AG09309 (cell line): ENCODE data around the gene SLC26A1.

Experiments
- DNase-seq: peaks from one replicate; pipeline ENCODE4 v3.0.0-alpha.2; 2010; ENCODE audit warnings: low read depth
- H3K4me3 ChIP-seq: 2 replicates; pipeline ENCODE4 v1.5.1; 2011; ENCODE audit warnings: mild to moderate bottlenecking, low read depth, low read length, moderate library complexity; ENCODE audit not compliant: control insufficient read depth
- TF ChIP-seq, protein P1 (sequence below): IDR thresholded peaks from 2 replicates; pipeline ENCODE4 v1.5.1; 2011; ENCODE audit warnings: mild to moderate bottlenecking, low read depth, low read length, inconsistent platforms; ENCODE audit not compliant: insufficient read depth, control insufficient read depth; ENCODE audit errors: missing control alignments

Gene SLC26A1

DNA sequence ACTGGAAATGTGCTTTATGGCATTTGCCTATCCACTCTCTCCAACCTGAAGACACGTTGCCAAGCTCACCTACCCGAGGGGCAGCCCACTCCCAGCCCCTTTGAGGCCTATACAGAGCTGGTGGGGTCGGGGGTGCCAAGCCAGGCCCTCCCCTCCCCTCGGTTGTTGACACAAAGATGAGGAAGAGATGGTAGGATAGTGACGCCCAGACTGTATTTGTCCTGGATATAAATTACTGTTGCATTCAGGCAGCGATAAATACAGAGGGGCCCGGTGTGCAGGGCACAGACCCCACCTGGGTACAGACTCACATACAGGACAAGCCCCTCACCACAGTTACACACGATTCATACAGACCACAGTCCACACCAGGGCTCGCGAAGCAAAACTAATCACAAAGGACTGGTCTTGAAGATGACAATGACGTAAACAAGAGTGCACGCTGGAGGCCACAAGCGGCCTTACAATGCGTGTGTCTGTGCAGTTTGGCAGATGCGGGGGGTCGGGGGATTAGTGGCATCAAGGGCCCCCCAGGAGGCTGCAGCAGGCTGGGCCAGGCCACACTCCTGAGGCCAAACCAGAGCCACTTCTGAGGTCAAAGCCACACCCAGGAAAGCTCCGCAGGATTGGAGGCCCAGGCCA is 34.4 kb downstream of the SLC26A1 start:
- DNase-seq = no peak
- H3K4me3 ChIP-seq = no peak overlapping the region
- TF ChIP-seq, protein P1, sequence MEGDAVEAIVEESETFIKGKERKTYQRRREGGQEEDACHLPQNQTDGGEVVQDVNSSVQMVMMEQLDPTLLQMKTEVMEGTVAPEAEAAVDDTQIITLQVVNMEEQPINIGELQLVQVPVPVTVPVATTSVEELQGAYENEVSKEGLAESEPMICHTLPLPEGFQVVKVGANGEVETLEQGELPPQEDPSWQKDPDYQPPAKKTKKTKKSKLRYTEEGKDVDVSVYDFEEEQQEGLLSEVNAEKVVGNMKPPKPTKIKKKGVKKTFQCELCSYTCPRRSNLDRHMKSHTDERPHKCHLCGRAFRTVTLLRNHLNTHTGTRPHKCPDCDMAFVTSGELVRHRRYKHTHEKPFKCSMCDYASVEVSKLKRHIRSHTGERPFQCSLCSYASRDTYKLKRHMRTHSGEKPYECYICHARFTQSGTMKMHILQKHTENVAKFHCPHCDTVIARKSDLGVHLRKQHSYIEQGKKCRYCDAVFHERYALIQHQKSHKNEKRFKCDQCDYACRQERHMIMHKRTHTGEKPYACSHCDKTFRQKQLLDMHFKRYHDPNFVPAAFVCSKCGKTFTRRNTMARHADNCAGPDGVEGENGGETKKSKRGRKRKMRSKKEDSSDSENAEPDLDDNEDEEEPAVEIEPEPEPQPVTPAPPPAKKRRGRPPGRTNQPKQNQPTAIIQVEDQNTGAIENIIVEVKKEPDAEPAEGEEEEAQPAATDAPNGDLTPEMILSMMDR = no peak

DNA sequence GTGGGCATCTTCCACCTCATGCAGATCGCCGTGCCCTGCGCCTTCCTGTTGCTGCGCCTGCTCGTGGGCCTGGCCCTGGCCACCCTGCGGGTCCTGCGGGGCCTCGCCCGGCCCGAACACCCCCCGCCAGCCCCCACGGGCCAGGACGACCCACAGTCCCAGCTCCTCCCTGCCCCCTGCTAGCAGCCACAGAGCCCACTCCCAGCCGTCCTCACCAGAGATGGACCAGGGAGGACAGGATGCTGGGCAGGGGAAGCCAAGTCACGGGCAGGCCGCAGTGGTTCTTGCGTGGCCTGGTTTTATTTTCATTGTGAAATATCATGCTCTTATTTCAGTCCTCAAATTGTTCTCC is 34.9 kb downstream of the SLC26A1 start:
- no peak overlapping the region for H3K4me3 ChIP-seq
- TF ChIP-seq, protein P1 = no peak
- DNase-seq = no peak

DNA sequence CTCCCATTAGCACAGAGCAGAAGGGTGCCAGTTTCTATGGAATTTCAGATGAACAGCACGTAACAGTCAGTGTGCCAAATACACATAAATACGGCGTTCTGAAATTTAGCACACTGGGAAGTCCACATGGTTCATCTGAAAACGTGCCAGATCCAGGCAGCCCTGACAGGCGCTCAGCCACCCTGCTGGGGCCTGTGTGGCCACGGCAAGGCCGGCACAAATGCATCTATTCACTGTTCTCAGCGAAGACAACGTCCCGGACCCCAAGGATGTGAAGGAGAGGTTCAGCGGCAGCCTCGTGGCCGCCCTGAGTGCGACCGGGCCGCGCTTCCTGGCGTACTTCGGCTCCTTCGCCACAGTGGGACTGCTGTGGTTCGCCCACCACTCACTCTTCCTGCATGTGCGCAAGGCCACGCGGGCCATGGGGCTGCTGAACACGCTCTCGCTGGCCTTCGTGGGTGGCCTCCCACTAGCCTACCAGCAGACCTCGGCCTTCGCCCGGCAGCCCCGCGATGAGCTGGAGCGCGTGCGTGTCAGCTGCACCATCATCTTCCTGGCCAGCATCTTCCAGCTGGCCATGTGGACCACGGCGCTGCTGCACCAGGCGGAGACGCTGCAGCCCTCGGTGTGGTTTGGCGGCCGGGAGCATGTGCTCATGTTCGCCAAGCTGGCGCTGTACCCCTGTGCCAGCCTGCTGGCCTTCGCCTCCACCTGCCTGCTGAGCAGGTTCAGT is 35.5 kb downstream of the SLC26A1 start:
- H3K4me3 ChIP-seq = no peak overlapping the region
- no peak for DNase-seq
- TF ChIP-seq, protein P1 = no peak

DNA sequence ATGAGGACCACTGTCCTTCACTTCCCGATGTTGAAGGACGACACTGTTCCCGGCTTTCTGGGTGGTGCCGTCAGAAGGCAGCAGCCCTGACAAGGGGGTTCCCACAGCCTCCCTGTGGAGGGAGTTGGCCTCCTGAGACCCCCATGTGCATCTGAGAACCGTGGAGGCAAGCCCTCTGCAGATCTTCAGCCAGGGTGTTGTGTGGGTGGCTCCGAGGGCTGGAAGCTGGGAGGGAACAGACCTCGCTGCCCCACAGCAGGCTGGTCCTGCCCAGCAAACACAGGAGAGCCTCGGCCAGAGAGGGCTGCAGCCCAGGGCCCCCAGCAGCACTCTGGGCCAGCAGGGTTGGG is 36.0 kb downstream of the SLC26A1 start:
- DNase-seq = no peak
- TF ChIP-seq, protein P1 = no peak
- no peak overlapping the region for H3K4me3 ChIP-seq

DNA sequence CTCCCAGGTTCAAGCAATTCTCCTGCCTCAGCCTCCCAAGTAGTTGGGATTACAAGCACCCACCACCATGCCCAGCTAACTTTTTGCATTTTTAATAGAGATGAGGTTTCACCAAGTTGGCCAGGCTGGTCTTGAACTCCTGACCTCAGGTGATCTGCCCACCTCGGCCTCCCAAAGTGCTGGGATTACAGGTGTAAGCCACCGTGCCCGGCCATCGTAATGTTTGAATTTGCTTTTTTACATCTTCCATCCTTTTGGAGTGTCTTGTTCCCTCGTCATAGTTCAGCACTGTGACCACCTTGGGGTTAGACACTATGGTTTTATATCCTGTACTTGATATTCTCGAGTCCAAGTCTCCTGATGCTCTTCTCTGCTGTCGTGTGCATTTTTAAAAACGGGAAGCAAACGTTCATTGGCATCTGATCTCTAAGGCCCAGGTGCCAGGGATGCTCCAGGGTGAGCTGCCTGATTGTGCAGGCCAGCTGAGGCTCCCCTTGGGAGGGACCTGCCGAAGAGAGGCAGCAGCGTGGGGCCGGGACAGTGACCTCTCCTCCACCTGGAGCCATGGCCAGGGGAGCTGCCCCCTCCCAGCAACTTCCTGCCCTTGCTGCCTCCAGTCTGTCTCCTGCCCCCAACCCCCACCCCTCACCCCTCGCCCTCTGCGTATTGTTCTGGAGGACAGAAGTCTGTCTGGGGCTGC is 36.5 kb downstream of the SLC26A1 start:
- TF ChIP-seq, protein P1 = no peak
- no peak overlapping the region for H3K4me3 ChIP-seq
- DNase-seq = no peak

DNA sequence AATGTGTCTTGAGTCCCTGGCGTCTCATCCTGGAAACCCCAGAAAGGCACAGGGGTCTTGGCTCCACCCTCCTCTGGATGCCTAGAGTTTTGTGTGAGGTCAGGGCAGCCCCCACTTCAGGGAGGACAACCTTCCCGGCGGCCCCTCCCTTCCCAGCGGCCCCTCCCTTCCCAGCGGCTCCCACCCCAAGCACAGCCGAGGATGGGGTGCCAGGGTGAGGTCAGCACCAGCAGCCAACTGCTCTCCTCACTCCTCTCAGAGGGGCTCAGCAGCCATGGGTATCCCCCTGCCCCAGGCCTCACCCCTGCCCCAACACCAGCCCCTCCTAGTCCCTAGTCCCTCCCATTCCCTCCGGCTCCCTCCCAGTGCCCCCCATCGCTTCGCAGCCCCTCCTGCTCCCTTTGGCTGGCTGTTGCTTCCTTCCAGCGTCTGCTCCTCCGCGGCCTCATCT is 37.2 kb downstream of the SLC26A1 start:
- H3K4me3 ChIP-seq = no peak overlapping the region
- TF ChIP-seq, protein P1 = no peak
- DNase-seq = no peak
